ENCODE data around the gene FABP1.

FABP1 gene

GRCh38 chr2:88074854-88075292 is 53.0 kb downstream of the FABP1 start:
- DNase-seq = no peak

- DNase-seq = no peak
Measured at GRCh38 chr2:88074150-88074549, 53.7 kb downstream of the FABP1 start.
